ENCODE measurements around the gene ONECUT1. TPM values are rescaled to one million over a fixed set of nuclear protein-coding genes. Genes with fewer than 3 reads are reported as not detected.

Gene ONECUT1
- total RNA-seq, 1 experiment from 2014 or later, result 1.3 TPM

DNA sequence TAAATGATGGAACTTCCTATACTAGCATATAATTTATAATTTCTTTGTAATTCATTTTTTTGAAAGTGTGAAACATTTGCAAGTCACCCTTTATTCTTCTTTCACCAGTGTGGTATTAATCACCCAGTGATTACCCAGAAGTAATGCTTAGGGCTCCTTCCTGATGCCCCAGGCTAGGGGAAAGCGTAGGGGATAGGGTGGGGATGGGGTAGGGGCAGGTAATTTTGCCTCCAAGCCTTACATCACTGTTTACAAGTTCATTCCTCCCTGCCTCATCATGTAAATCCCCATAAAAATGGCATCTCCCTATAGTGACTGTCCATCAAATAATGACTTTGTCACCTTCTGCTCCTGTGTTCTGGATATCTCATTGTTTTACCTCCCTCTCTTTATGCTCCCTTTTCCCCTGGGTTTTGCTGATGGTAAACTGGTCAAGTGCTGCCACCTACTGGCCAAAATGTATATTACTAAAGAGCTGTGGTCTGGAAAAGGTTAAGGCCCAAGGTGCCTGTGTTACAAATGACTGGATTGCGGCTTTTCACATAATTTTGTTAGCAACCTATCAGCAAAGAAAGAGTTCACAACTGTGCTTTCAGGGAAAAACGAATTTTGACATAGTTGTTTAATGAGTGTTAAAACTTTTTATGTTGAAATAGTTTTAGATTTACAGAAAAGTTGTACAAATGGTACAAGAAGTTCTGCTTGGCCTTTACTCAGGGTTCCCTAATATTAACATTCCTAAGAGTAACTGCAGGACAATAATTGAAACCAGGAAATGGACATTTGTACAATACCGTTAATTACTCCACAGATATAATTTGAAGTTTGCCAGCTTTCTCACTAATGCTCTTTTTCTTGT, 54.7 kb downstream of the ONECUT1 start:
- BruUV-seq (replicated peaks), result no TSS peak
- Histone ChIP-seq H3K36me3 (ENCODE audit: control insufficient read depth in 1 of 2, insufficient read depth in 2 of 2, low read length in 2 of 2) (no peaks in the 10 kb centered on the region), H3K9me3 (ENCODE audit: control insufficient read depth in 1 of 2, insufficient read depth in 1 of 2, low read depth in 1 of 2, low read length in 2 of 2) (no peaks in the 10 kb centered on the region), H3K4me3 (replicated peaks in 1 of 2; ENCODE audit: low read depth in 1 of 2, low read length in 2 of 2) (no peak overlapping the region), H3K4me1 (ENCODE audit: control insufficient read depth in 1 of 2, insufficient read depth in 2 of 2, low read length in 2 of 2) (no peaks in the 10 kb centered on the region), H3K9ac (ENCODE audit: low read length) (no peak overlapping the region), H3K4me2 (ENCODE audit: low read length) (no peak overlapping the region), H3K27me3 (ENCODE audit: insufficient read depth, low read length) (no peaks in the 10 kb centered on the region), H4K20me1 (ENCODE audit: insufficient read depth) (no peaks in the 10 kb centered on the region), H2AFZ (ENCODE audit: low read depth, low read length, poor library complexity, severe bottlenecking) (peak overlapping the region; percentile 38), H3K9me2 (ENCODE audit: insufficient read depth) (no peaks in the 10 kb centered on the region), H3K27ac (ENCODE audit: low read depth, low read length) (no peak overlapping the region), H3K79me2 (ENCODE audit: insufficient read depth, low read length) (no peaks in the 10 kb centered on the region)
- intact Hi-C loops (cut with micrococcal nuclease), result loop anchor here (1.0 to 10.0 kb wide), 4 partner anchors 171 to 518 kb away; partner anchors contain the start of gene ARPP19
- TF ChIP-seq ZNF274 (IDR thresholded peaks at IDR 0.05; ENCODE audit: low read depth, low read length) (no peak), JUND (IDR thresholded peaks at IDR 0.05) (no peak), FOSL1 (IDR thresholded peaks at IDR 0.05; ENCODE audit: low read depth) (no peak), SRF (IDR thresholded peaks at IDR 0.05; ENCODE audit: low read depth) (no peak), POLR2AphosphoS5 (IDR thresholded peaks at IDR 0.05; ENCODE audit: low read depth, low read length) (no peak), CEBPB (IDR thresholded peaks at IDR 0.05; ENCODE audit: low read depth) (no peak), CBX3 (IDR thresholded peaks at IDR 0.05; ENCODE audit: low read depth) (no peak), EZH2phosphoT487 (IDR thresholded peaks at IDR 0.05; ENCODE audit: borderline replicate concordance) (no peak), YY1 (IDR thresholded peaks at IDR 0.05; ENCODE audit: extremely low read depth, insufficient replicate concordance, low read depth, low read length) (no peak), EZH2 (IDR thresholded peaks at IDR 0.05) (no peak), EGR1 (IDR thresholded peaks at IDR 0.05; ENCODE audit: low read depth) (no peak), RAD21 (IDR thresholded peaks at IDR 0.05; ENCODE audit: low read depth) (peak; percentile 93)
- TF ChIP-seq, protein P1, sequence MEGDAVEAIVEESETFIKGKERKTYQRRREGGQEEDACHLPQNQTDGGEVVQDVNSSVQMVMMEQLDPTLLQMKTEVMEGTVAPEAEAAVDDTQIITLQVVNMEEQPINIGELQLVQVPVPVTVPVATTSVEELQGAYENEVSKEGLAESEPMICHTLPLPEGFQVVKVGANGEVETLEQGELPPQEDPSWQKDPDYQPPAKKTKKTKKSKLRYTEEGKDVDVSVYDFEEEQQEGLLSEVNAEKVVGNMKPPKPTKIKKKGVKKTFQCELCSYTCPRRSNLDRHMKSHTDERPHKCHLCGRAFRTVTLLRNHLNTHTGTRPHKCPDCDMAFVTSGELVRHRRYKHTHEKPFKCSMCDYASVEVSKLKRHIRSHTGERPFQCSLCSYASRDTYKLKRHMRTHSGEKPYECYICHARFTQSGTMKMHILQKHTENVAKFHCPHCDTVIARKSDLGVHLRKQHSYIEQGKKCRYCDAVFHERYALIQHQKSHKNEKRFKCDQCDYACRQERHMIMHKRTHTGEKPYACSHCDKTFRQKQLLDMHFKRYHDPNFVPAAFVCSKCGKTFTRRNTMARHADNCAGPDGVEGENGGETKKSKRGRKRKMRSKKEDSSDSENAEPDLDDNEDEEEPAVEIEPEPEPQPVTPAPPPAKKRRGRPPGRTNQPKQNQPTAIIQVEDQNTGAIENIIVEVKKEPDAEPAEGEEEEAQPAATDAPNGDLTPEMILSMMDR (IDR thresholded peaks at IDR 0.05 in 2 of 3, conservative IDR thresholded peaks at IDR 0.05 in 1 of 3; ENCODE audit: borderline replicate concordance in 1 of 3, insufficient read depth in 1 of 3, low read depth in 2 of 3, low read length in 2 of 3), result peak; percentile 58 to 89 (median 79); a peak in 5 of 6 replicates
- TF ChIP-seq, protein P2, sequence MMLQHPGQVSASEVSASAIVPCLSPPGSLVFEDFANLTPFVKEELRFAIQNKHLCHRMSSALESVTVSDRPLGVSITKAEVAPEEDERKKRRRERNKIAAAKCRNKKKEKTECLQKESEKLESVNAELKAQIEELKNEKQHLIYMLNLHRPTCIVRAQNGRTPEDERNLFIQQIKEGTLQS (IDR thresholded peaks at IDR 0.05), result no peak
- TF ChIP-seq, protein P3, sequence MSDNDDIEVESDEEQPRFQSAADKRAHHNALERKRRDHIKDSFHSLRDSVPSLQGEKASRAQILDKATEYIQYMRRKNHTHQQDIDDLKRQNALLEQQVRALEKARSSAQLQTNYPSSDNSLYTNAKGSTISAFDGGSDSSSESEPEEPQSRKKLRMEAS (IDR thresholded peaks at IDR 0.05), result no peak
- TF ChIP-seq, protein P4, sequence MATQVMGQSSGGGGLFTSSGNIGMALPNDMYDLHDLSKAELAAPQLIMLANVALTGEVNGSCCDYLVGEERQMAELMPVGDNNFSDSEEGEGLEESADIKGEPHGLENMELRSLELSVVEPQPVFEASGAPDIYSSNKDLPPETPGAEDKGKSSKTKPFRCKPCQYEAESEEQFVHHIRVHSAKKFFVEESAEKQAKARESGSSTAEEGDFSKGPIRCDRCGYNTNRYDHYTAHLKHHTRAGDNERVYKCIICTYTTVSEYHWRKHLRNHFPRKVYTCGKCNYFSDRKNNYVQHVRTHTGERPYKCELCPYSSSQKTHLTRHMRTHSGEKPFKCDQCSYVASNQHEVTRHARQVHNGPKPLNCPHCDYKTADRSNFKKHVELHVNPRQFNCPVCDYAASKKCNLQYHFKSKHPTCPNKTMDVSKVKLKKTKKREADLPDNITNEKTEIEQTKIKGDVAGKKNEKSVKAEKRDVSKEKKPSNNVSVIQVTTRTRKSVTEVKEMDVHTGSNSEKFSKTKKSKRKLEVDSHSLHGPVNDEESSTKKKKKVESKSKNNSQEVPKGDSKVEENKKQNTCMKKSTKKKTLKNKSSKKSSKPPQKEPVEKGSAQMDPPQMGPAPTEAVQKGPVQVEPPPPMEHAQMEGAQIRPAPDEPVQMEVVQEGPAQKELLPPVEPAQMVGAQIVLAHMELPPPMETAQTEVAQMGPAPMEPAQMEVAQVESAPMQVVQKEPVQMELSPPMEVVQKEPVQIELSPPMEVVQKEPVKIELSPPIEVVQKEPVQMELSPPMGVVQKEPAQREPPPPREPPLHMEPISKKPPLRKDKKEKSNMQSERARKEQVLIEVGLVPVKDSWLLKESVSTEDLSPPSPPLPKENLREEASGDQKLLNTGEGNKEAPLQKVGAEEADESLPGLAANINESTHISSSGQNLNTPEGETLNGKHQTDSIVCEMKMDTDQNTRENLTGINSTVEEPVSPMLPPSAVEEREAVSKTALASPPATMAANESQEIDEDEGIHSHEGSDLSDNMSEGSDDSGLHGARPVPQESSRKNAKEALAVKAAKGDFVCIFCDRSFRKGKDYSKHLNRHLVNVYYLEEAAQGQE (IDR thresholded peaks at IDR 0.05; ENCODE audit: low read depth), result no peak
- ATAC-seq (peak; percentile 98), DNase-seq (ENCODE audit: low read depth, low spot score) (peak; percentile 78)
- CTCF ChIA-PET, result interaction anchor here (0.6 to 3.2 kb wide), 11 partner anchors 17 to 756 kb away, joined by 3 to 72 read pairs (median 5); no protein-coding TSS in a partner anchor
- POLR2A ChIA-PET, result no interaction called here
- RAD21 ChIA-PET (ENCODE audit: low non-redundant PET in 1 of 2, low total read pairs in 2 of 2, uncharacterized antibody in 2 of 2, unreplicated experiment in 2 of 2), result interaction anchor here (0.6 to 1.1 kb wide), 5 partner anchors 298 to 518 kb away, joined by 3 to 5 read pairs (median 4); no protein-coding TSS in a partner anchor

All from HCT116 (cell line).